ENCODE data around the gene SPRYD3. TPM values are rescaled to one million over a fixed set of nuclear protein-coding genes. Genes with fewer than 3 reads are reported as not detected.

The SPRYD3 gene
- total RNA-seq, 1 donor from 2014 or later: 5.4 TPM

- Histone ChIP-seq H3K4me2 (peak within 1 kb of the TSS; percentile 71), H3K9ac (no peak within 1 kb of the TSS), H3K27ac (no peak within 1 kb of the TSS), H3K4me3 (peak within 1 kb of the TSS; percentile 7), H2AFZ (replicated peaks) (no peak within 1 kb of the TSS), H3K27me3 (peaks cover 16% of the 10 kb centered on the region), H3K4me1 (peaks cover 41% of the 10 kb centered on the region), H3K36me3 (no peaks in the 10 kb centered on the region), H3K79me2 (ENCODE audit: low read depth) (no peaks in the 10 kb centered on the region), H3K9me3 (ENCODE audit: low read depth) (no peaks in the 10 kb centered on the region), H3F3A (ENCODE audit: low read depth) (peaks cover 46% of the 10 kb centered on the region), H4K20me1 (ENCODE audit: low read depth) (peaks cover 30% of the 10 kb centered on the region)
- TF ChIP-seq EZH2 (IDR thresholded peaks at IDR 0.05) (no peak), EZH2phosphoT487 (IDR thresholded peaks at IDR 0.05) (no peak), CTCF (IDR thresholded peaks at IDR 0.05) (no peak)
- no peaks in the 10 kb centered on the region for H3K9me3 Mint-ChIP-seq
- peak within 1 kb of the TSS; percentile 79 for H3K27ac Mint-ChIP-seq
- peak within 1 kb of the TSS; percentile 72 for H3K4me3 Mint-ChIP-seq
- peaks cover 20% of the 10 kb centered on the region for H3K27me3 Mint-ChIP-seq (ENCODE audit: insufficient read depth, low read depth)
- peak; percentile 62 for DNase-seq (ENCODE audit: low spot score)
- H3K36me3 Mint-ChIP-seq: no peaks in the 10 kb centered on the region
- H3K4me1 Mint-ChIP-seq: peaks cover 54% of the 10 kb centered on the region
Observed at GRCh38 chr12:53049571-53050318, 29.4 kb downstream of the SPRYD3 start, which contains the start of gene TNS2. Gene TNS2, plus strand, starts transcription at chr12:53050065. Its CDS starts 121 bp downstream, at chr12:53050186.

- H3K4me3 ChIP-seq: no peak overlapping the region
- H3K4me1 ChIP-seq: peaks cover 48% of the 10 kb centered on the region
Observed at GRCh38 chr12:53048780-53049401, 30.3 kb downstream of the SPRYD3 start.

GRCh38 chr12:53048033-53048779, 31.0 kb downstream of the SPRYD3 start:
- Histone ChIP-seq H3K4me2 (peak overlapping the region; percentile 78), H3K27ac (no peak overlapping the region), H3K9me3 (ENCODE audit: low read depth) (no peaks in the 10 kb centered on the region), H3K79me2 (ENCODE audit: low read depth) (no peaks in the 10 kb centered on the region), H4K20me1 (ENCODE audit: low read depth) (peaks cover 25% of the 10 kb centered on the region), H2AFZ (replicated peaks) (no peak overlapping the region), H3K36me3 (no peaks in the 10 kb centered on the region), H3F3A (ENCODE audit: low read depth) (peaks cover 48% of the 10 kb centered on the region), H3K27me3 (peaks cover 18% of the 10 kb centered on the region), H3K9ac (no peak overlapping the region), H3K4me3 (peak overlapping the region; percentile 43), H3K4me1 (peaks cover 49% of the 10 kb centered on the region)
- Mint-ChIP-seq H3K27me3 (ENCODE audit: insufficient read depth, low read depth) (peaks cover 20% of the 10 kb centered on the region), H3K36me3 (no peaks in the 10 kb centered on the region), H3K9me3 (no peaks in the 10 kb centered on the region), H3K27ac (no peak overlapping the region), H3K4me3 (peak overlapping the region; percentile 73), H3K4me1 (peaks cover 48% of the 10 kb centered on the region)
- DNase-seq (ENCODE audit: low spot score): peak; percentile 49
- TF ChIP-seq EZH2 (IDR thresholded peaks at IDR 0.05): no peak
- TF ChIP-seq CTCF (IDR thresholded peaks at IDR 0.05): peak; percentile 21

More at GRCh38 chr12:53048780-53049401, 30.3 kb downstream of the SPRYD3 start:
- Histone ChIP-seq H3F3A (ENCODE audit: low read depth) (peaks cover 46% of the 10 kb centered on the region), H4K20me1 (ENCODE audit: low read depth) (peaks cover 30% of the 10 kb centered on the region), H3K9ac (no peak overlapping the region), H3K9me3 (ENCODE audit: low read depth) (no peaks in the 10 kb centered on the region), H3K79me2 (ENCODE audit: low read depth) (no peaks in the 10 kb centered on the region), H3K27me3 (peaks cover 18% of the 10 kb centered on the region), H3K36me3 (no peaks in the 10 kb centered on the region), H3K4me2 (no peak overlapping the region), H3K27ac (no peak overlapping the region), H2AFZ (replicated peaks) (no peak overlapping the region)
- DNase-seq (ENCODE audit: low spot score): peak; percentile 71
- TF ChIP-seq CTCF (IDR thresholded peaks at IDR 0.05): no peak
- TF ChIP-seq EZH2phosphoT487 (IDR thresholded peaks at IDR 0.05): no peak
- no peak for TF ChIP-seq EZH2 (IDR thresholded peaks at IDR 0.05)
- no peaks in the 10 kb centered on the region for H3K36me3 Mint-ChIP-seq
- peak overlapping the region; percentile 73 for H3K4me3 Mint-ChIP-seq
- peak overlapping the region; percentile 79 for H3K27ac Mint-ChIP-seq
- H3K9me3 Mint-ChIP-seq: no peaks in the 10 kb centered on the region
- H3K4me1 Mint-ChIP-seq: peaks cover 52% of the 10 kb centered on the region
- H3K27me3 Mint-ChIP-seq (ENCODE audit: insufficient read depth, low read depth): peaks cover 20% of the 10 kb centered on the region
